ENCODE results near the gene C5orf47.

Gene C5orf47

GRCh38 chr5:173973616-173973969 is 15.4 kb upstream of the C5orf47 start:
- peak overlapping the region; percentile 62 for H3K4me3 ChIP-seq
- H3K9me3 ChIP-seq (ENCODE audit: low read depth, low read length) = no peaks in the 10 kb centered on the region
- peak overlapping the region; percentile 54 for H3K9ac ChIP-seq (ENCODE audit: insufficient read length)
- no peak for DNase-seq (ENCODE audit: low read depth, low spot score)
- no peaks in the 10 kb centered on the region for H3K36me3 ChIP-seq (ENCODE audit: insufficient read depth, low read length)
- TF ChIP-seq FOXP2 (optimal IDR thresholded peaks at IDR 0.05; ENCODE audit: control extremely low read depth, extremely low read length, insufficient read depth) (no peak), EZH2 (IDR thresholded peaks at IDR 0.05) (no peak), POLR2AphosphoS5 (IDR thresholded peaks at IDR 0.05; ENCODE audit: borderline replicate concordance, low read depth, low read length) (no peak)
- no peak overlapping the region for H3K27ac ChIP-seq

- Histone ChIP-seq H3K36me3 (ENCODE audit: insufficient read depth, low read length) (no peaks in the 10 kb centered on the region), H3K9ac (ENCODE audit: insufficient read length) (no peak overlapping the region), H3K9me3 (ENCODE audit: low read depth, low read length) (no peaks in the 10 kb centered on the region), H3K4me3 (no peak overlapping the region), H3K27ac (no peak overlapping the region)
- TF ChIP-seq EZH2 (IDR thresholded peaks at IDR 0.05) (no peak), POLR2AphosphoS5 (IDR thresholded peaks at IDR 0.05; ENCODE audit: borderline replicate concordance, low read depth, low read length) (no peak), FOXP2 (optimal IDR thresholded peaks at IDR 0.05; ENCODE audit: control extremely low read depth, extremely low read length, insufficient read depth) (no peak)
- DNase-seq (ENCODE audit: low read depth, low spot score) = no peak
These were observed 14.2 kb upstream of the C5orf47 start for GRCh38 chr5:173974688-173975239.

- Histone ChIP-seq H3K4me3 (no peak overlapping the region), H3K9me3 (ENCODE audit: low read depth, low read length) (no peaks in the 10 kb centered on the region), H3K27ac (no peak overlapping the region), H3K36me3 (ENCODE audit: insufficient read depth, low read length) (no peaks in the 10 kb centered on the region), H3K9ac (ENCODE audit: insufficient read length) (no peak overlapping the region)
- DNase-seq (ENCODE audit: low read depth, low spot score) = no peak
- TF ChIP-seq FOXP2 (optimal IDR thresholded peaks at IDR 0.05; ENCODE audit: control extremely low read depth, extremely low read length, insufficient read depth) = no peak
- TF ChIP-seq POLR2AphosphoS5 (IDR thresholded peaks at IDR 0.05; ENCODE audit: borderline replicate concordance, low read depth, low read length) = no peak
- no peak for TF ChIP-seq EZH2 (IDR thresholded peaks at IDR 0.05)
These were observed 7.7 kb upstream of the C5orf47 start for GRCh38 chr5:173981185-173981761.

GRCh38 chr5:173984218-173984617 is 4.8 kb upstream of the C5orf47 start:
- no peak for TF ChIP-seq POLR2AphosphoS5 (IDR thresholded peaks at IDR 0.05; ENCODE audit: borderline replicate concordance, low read depth, low read length)
- no peak for TF ChIP-seq EZH2 (IDR thresholded peaks at IDR 0.05)
- TF ChIP-seq FOXP2 (optimal IDR thresholded peaks at IDR 0.05; ENCODE audit: control extremely low read depth, extremely low read length, insufficient read depth) = no peak
- Histone ChIP-seq H3K9ac (ENCODE audit: insufficient read length) (no peak overlapping the region), H3K27ac (no peak overlapping the region), H3K4me3 (no peak overlapping the region), H3K9me3 (ENCODE audit: low read depth, low read length) (no peaks in the 10 kb centered on the region), H3K36me3 (ENCODE audit: insufficient read depth, low read length) (no peaks in the 10 kb centered on the region)
- no peak for DNase-seq (ENCODE audit: low read depth, low spot score)

GRCh38 chr5:173989432-173990082 is 587 bp downstream of the C5orf47 start:
- Histone ChIP-seq H3K27ac (no peak overlapping the region), H3K9ac (ENCODE audit: insufficient read length) (no peak overlapping the region), H3K4me3 (no peak overlapping the region), H3K9me3 (ENCODE audit: low read depth, low read length) (no peaks in the 10 kb centered on the region), H3K36me3 (ENCODE audit: insufficient read depth, low read length) (no peaks in the 10 kb centered on the region)
- no peak for TF ChIP-seq FOXP2 (optimal IDR thresholded peaks at IDR 0.05; ENCODE audit: control extremely low read depth, extremely low read length, insufficient read depth)
- TF ChIP-seq POLR2AphosphoS5 (IDR thresholded peaks at IDR 0.05; ENCODE audit: borderline replicate concordance, low read depth, low read length) = no peak
- no peak for TF ChIP-seq EZH2 (IDR thresholded peaks at IDR 0.05)
- no peak for DNase-seq (ENCODE audit: low read depth, low spot score)

GRCh38 chr5:173997331-173997730 is 8.4 kb downstream of the C5orf47 start:
- Histone ChIP-seq H3K9me3 (ENCODE audit: low read depth, low read length) (no peaks in the 10 kb centered on the region), H3K4me3 (no peak overlapping the region), H3K36me3 (ENCODE audit: insufficient read depth, low read length) (no peaks in the 10 kb centered on the region), H3K27ac (no peak overlapping the region), H3K9ac (ENCODE audit: insufficient read length) (no peak overlapping the region)
- DNase-seq (ENCODE audit: low read depth, low spot score) = no peak
- TF ChIP-seq POLR2AphosphoS5 (IDR thresholded peaks at IDR 0.05; ENCODE audit: borderline replicate concordance, low read depth, low read length) = no peak
- no peak for TF ChIP-seq EZH2 (IDR thresholded peaks at IDR 0.05)
- no peak for TF ChIP-seq FOXP2 (optimal IDR thresholded peaks at IDR 0.05; ENCODE audit: control extremely low read depth, extremely low read length, insufficient read depth)

GRCh38 chr5:173998531-173998930 is 9.6 kb downstream of the C5orf47 start:
- TF ChIP-seq POLR2AphosphoS5 (IDR thresholded peaks at IDR 0.05; ENCODE audit: borderline replicate concordance, low read depth, low read length) (no peak), FOXP2 (optimal IDR thresholded peaks at IDR 0.05; ENCODE audit: control extremely low read depth, extremely low read length, insufficient read depth) (no peak), EZH2 (IDR thresholded peaks at IDR 0.05) (no peak)
- Histone ChIP-seq H3K36me3 (ENCODE audit: insufficient read depth, low read length) (no peaks in the 10 kb centered on the region), H3K9me3 (ENCODE audit: low read depth, low read length) (no peaks in the 10 kb centered on the region), H3K4me3 (no peak overlapping the region), H3K9ac (ENCODE audit: insufficient read length) (no peak overlapping the region), H3K27ac (no peak overlapping the region)
- no peak for DNase-seq (ENCODE audit: low read depth, low spot score)

GRCh38 chr5:174000076-174000475 is 11.1 kb downstream of the C5orf47 start:
- no peak for DNase-seq (ENCODE audit: low read depth, low spot score)
- TF ChIP-seq POLR2AphosphoS5 (IDR thresholded peaks at IDR 0.05; ENCODE audit: borderline replicate concordance, low read depth, low read length) = no peak
- TF ChIP-seq EZH2 (IDR thresholded peaks at IDR 0.05) = no peak
- no peak for TF ChIP-seq FOXP2 (optimal IDR thresholded peaks at IDR 0.05; ENCODE audit: control extremely low read depth, extremely low read length, insufficient read depth)

More at GRCh38 chr5:174000076-174000475, 11.1 kb downstream of the C5orf47 start:
- H3K9me3 ChIP-seq (ENCODE audit: low read depth, low read length) = no peaks in the 10 kb centered on the region
- no peaks in the 10 kb centered on the region for H3K36me3 ChIP-seq (ENCODE audit: insufficient read depth, low read length)
- no peak overlapping the region for H3K4me3 ChIP-seq
- no peak overlapping the region for H3K9ac ChIP-seq (ENCODE audit: insufficient read length)
- H3K27ac ChIP-seq = no peak overlapping the region
